ENCODE data around the gene CADPS2.

Gene CADPS2

DNA sequence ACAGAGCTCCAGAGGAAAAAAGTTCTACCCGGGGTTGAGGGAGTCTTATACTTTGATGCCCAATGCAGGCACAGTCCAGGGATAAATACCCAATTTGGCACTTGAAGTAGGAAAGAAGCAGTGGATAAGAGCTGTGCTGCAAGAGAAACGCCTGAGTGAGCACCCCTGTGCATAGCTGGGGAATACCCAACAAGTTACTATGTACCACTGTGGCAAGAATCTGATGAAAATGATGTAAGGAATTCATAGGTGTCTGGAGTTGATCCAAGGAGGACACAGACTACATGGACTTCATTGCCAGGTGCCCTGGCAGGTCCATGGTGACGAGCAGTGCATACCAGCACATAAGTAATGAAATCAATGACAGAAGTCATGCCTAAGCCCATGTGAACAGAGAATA, 398.0 kb downstream of the CADPS2 start:
- Histone ChIP-seq H3K36me3 (ENCODE audit: insufficient read depth, low read length) (no peaks in the 10 kb centered on the region), H3K4me2 (ENCODE audit: insufficient read depth, low read length) (no peak overlapping the region), H3K79me2 (ENCODE audit: insufficient read depth, low read length) (no peaks in the 10 kb centered on the region), H3K27ac (ENCODE audit: low read length) (no peak overlapping the region), H2AFZ (ENCODE audit: low read depth, low read length) (no peak overlapping the region), H3K9me3 (ENCODE audit: insufficient read depth, low read length, severe bottlenecking) (no peaks in the 10 kb centered on the region), H3K4me1 (ENCODE audit: insufficient read depth, low read length) (no peaks in the 10 kb centered on the region), H3K4me3 (ENCODE audit: low read depth in 1 of 2, low read length in 2 of 2) (no peak overlapping the region), H4K20me1 (ENCODE audit: insufficient read depth, low read length) (no peaks in the 10 kb centered on the region), H3K27me3 (ENCODE audit: insufficient read depth, low read length, poor library complexity) (no peaks in the 10 kb centered on the region), H3K9ac (ENCODE audit: low read depth, low read length) (no peak overlapping the region)
- TF ChIP-seq EZH2 (IDR thresholded peaks at IDR 0.05; ENCODE audit: borderline replicate concordance, low read depth, low read length, severe bottlenecking): no peak
- TF ChIP-seq, protein P1, sequence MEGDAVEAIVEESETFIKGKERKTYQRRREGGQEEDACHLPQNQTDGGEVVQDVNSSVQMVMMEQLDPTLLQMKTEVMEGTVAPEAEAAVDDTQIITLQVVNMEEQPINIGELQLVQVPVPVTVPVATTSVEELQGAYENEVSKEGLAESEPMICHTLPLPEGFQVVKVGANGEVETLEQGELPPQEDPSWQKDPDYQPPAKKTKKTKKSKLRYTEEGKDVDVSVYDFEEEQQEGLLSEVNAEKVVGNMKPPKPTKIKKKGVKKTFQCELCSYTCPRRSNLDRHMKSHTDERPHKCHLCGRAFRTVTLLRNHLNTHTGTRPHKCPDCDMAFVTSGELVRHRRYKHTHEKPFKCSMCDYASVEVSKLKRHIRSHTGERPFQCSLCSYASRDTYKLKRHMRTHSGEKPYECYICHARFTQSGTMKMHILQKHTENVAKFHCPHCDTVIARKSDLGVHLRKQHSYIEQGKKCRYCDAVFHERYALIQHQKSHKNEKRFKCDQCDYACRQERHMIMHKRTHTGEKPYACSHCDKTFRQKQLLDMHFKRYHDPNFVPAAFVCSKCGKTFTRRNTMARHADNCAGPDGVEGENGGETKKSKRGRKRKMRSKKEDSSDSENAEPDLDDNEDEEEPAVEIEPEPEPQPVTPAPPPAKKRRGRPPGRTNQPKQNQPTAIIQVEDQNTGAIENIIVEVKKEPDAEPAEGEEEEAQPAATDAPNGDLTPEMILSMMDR (IDR thresholded peaks at IDR 0.05; ENCODE audit: borderline replicate concordance, extremely low read depth, low read length, poor library complexity, severe bottlenecking): no peak
- ATAC-seq (ENCODE audit: insufficient read depth, low read depth) (no peak), DNase-seq (no peak)

DNA sequence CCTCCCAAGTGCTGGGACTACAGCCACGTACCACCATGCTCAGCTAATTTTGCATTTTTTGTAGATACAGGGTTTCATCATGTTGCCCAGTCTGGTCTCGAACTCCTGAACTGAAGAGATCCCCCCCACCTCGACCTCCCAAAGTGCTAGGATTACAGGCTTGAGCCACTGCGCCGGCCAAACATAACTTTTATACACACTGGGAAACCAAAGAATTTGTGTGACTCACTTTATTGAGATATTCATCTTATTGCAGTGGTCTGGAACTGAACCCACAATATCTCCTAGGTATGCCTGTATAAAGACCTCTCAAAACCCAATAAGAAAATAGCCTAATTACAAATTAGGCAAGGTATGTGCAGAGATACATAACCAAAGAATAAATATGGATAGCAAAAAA, 399.1 kb downstream of the CADPS2 start:
- H3K36me3 ChIP-seq (ENCODE audit: insufficient read depth, low read length): no peaks in the 10 kb centered on the region
- no peaks in the 10 kb centered on the region for H4K20me1 ChIP-seq (ENCODE audit: insufficient read depth, low read length)
- ATAC-seq (ENCODE audit: insufficient read depth, low read depth): no peak

GRCh38 chr7:122485856-122486255, 400.4 kb downstream of the CADPS2 start:
- H3K4me2 ChIP-seq (ENCODE audit: insufficient read depth, low read length): no peak overlapping the region
- no peaks in the 10 kb centered on the region for H3K27me3 ChIP-seq (ENCODE audit: insufficient read depth, low read length, poor library complexity)
- no peak overlapping the region for H2AFZ ChIP-seq (ENCODE audit: low read depth, low read length)
- no peak for TF ChIP-seq EZH2 (IDR thresholded peaks at IDR 0.05; ENCODE audit: borderline replicate concordance, low read depth, low read length, severe bottlenecking)
- TF ChIP-seq, protein P1 (IDR thresholded peaks at IDR 0.05; ENCODE audit: borderline replicate concordance, extremely low read depth, low read length, poor library complexity, severe bottlenecking): no peak
- no peak overlapping the region for H3K27ac ChIP-seq (ENCODE audit: low read length)
- H4K20me1 ChIP-seq (ENCODE audit: insufficient read depth, low read length): no peaks in the 10 kb centered on the region
- H3K4me1 ChIP-seq (ENCODE audit: insufficient read depth, low read length): no peaks in the 10 kb centered on the region
- H3K9ac ChIP-seq (ENCODE audit: low read depth, low read length): no peak overlapping the region
- DNase-seq: no peak
- ATAC-seq (ENCODE audit: insufficient read depth, low read depth): no peak
- no peak overlapping the region for H3K4me3 ChIP-seq (ENCODE audit: low read depth in 1 of 2, low read length in 2 of 2)
- no peaks in the 10 kb centered on the region for H3K9me3 ChIP-seq (ENCODE audit: insufficient read depth, low read length, severe bottlenecking)
- H3K79me2 ChIP-seq (ENCODE audit: insufficient read depth, low read length): no peaks in the 10 kb centered on the region
- H3K36me3 ChIP-seq (ENCODE audit: insufficient read depth, low read length): no peaks in the 10 kb centered on the region

More for the DNA sequence above, 399.1 kb downstream of the CADPS2 start:
- Histone ChIP-seq H3K4me1 (ENCODE audit: insufficient read depth, low read length) (no peaks in the 10 kb centered on the region), H2AFZ (ENCODE audit: low read depth, low read length) (no peak overlapping the region), H3K9ac (ENCODE audit: low read depth, low read length) (no peak overlapping the region), H3K79me2 (ENCODE audit: insufficient read depth, low read length) (no peaks in the 10 kb centered on the region), H3K27me3 (ENCODE audit: insufficient read depth, low read length, poor library complexity) (no peaks in the 10 kb centered on the region), H3K4me2 (ENCODE audit: insufficient read depth, low read length) (no peak overlapping the region), H3K9me3 (ENCODE audit: insufficient read depth, low read length, severe bottlenecking) (no peaks in the 10 kb centered on the region), H3K27ac (ENCODE audit: low read length) (no peak overlapping the region), H3K4me3 (ENCODE audit: low read depth in 1 of 2, low read length in 2 of 2) (no peak overlapping the region)
- no peak for DNase-seq
- TF ChIP-seq, protein P1 (IDR thresholded peaks at IDR 0.05; ENCODE audit: borderline replicate concordance, extremely low read depth, low read length, poor library complexity, severe bottlenecking): no peak
- no peak for TF ChIP-seq EZH2 (IDR thresholded peaks at IDR 0.05; ENCODE audit: borderline replicate concordance, low read depth, low read length, severe bottlenecking)

DNA sequence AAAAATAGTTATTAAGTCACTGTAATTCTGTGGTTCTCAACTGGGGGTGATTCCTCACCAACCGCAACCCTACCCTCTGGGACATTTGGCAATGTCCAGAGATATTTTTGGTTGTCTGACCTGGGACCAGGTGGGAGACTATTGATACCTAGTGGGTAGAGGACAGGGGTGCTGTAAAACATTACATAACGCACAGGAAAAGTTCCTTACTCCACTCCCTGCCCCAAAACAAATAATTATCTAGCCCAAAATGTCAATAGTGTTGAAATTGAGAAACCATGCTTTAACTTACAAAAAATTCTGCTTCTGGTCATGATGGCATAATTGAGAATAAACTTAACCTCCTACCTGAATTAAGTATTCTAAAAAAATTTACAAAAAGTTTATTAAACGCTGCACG, 404.0 kb downstream of the CADPS2 start:
- no peaks in the 10 kb centered on the region for H3K36me3 ChIP-seq (ENCODE audit: insufficient read depth, low read length)

More for the DNA sequence above, 404.0 kb downstream of the CADPS2 start:
- Histone ChIP-seq H3K27ac (ENCODE audit: low read length) (no peak overlapping the region), H3K4me3 (ENCODE audit: low read depth in 1 of 2, low read length in 2 of 2) (no peak overlapping the region), H4K20me1 (ENCODE audit: insufficient read depth, low read length) (no peaks in the 10 kb centered on the region), H3K9me3 (ENCODE audit: insufficient read depth, low read length, severe bottlenecking) (no peaks in the 10 kb centered on the region), H3K9ac (ENCODE audit: low read depth, low read length) (no peak overlapping the region), H3K27me3 (ENCODE audit: insufficient read depth, low read length, poor library complexity) (no peaks in the 10 kb centered on the region), H3K79me2 (ENCODE audit: insufficient read depth, low read length) (no peaks in the 10 kb centered on the region), H3K4me1 (ENCODE audit: insufficient read depth, low read length) (no peaks in the 10 kb centered on the region), H2AFZ (ENCODE audit: low read depth, low read length) (no peak overlapping the region), H3K4me2 (ENCODE audit: insufficient read depth, low read length) (no peak overlapping the region)
- ATAC-seq (ENCODE audit: insufficient read depth, low read depth): no peak
- TF ChIP-seq, protein P1 (IDR thresholded peaks at IDR 0.05; ENCODE audit: borderline replicate concordance, extremely low read depth, low read length, poor library complexity, severe bottlenecking): no peak
- no peak for TF ChIP-seq EZH2 (IDR thresholded peaks at IDR 0.05; ENCODE audit: borderline replicate concordance, low read depth, low read length, severe bottlenecking)
- DNase-seq: no peak
